Measurements from ENCODE around the gene NMNAT2. TPM values are rescaled to one million over a fixed set of nuclear protein-coding genes. Genes with fewer than 3 reads are reported as not detected.

The NMNAT2 gene
- total RNA-seq, 1 experiment from 2014 or later, result not detected

DNA sequence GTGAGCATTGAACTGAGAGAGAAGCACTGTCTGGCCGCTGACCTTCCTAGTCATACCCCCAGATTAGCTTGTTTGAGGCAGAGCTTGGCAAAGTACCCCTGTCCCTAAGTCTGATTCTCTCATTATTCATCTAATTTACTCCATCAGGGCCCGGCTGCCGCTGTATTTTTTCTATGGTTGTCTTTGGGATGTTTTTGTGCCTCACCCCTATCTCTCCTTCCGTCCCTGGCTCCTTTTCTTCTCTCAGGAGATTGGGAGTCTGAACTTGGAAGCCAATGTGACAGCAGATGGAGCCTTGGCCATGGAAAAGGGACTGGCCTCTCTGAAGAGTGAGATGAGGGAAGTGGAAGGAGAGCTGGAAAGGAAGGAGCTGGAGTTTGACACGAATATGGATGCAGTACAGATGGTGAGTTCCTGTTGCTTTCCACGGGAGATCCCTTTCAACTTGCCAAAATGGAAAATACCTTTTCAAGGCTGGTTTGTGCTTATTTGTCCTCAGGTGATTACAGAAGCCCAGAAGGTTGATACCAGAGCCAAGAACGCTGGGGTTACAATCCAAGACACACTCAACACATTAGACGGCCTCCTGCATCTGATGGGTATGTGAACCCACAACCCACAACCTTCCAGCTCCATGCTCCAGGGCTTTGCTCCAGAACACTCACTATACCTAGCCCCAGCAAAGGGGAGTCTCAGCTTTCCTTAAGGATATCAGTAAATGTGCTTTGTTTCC, 178.2 kb downstream of the NMNAT2 start:
- ATAC-seq, result no peak
- Histone ChIP-seq H4K20me1 (ENCODE audit: insufficient read depth) (no peaks in the 10 kb centered on the region), H3K4me3 (replicated peaks in 1 of 2; ENCODE audit: low read depth in 1 of 2, low read length in 2 of 2) (no peak overlapping the region), H3K4me1 (ENCODE audit: control insufficient read depth in 1 of 2, insufficient read depth in 2 of 2, low read length in 2 of 2) (peaks cover 7 to 12% of the 10 kb centered on the region in 2 experiments), H3K9me3 (ENCODE audit: control insufficient read depth in 1 of 2, insufficient read depth in 1 of 2, low read depth in 1 of 2, low read length in 2 of 2) (no peaks in the 10 kb centered on the region), H3K36me3 (ENCODE audit: control insufficient read depth in 1 of 2, insufficient read depth in 2 of 2, low read length in 2 of 2) (no peaks in the 10 kb centered on the region), H3K9me2 (ENCODE audit: insufficient read depth) (no peaks in the 10 kb centered on the region), H2AFZ (ENCODE audit: low read depth, low read length, poor library complexity, severe bottlenecking) (no peak overlapping the region), H3K9ac (ENCODE audit: low read length) (no peak overlapping the region), H3K4me2 (ENCODE audit: low read length) (no peak overlapping the region), H3K27me3 (ENCODE audit: insufficient read depth, low read length) (no peaks in the 10 kb centered on the region), H3K27ac (ENCODE audit: low read depth, low read length) (no peak overlapping the region), H3K79me2 (ENCODE audit: insufficient read depth, low read length) (no peaks in the 10 kb centered on the region)
- RAD21 ChIA-PET (ENCODE audit: low non-redundant PET in 1 of 2, low total read pairs in 2 of 2, uncharacterized antibody in 2 of 2, unreplicated experiment in 2 of 2), result no interaction called here
- CTCF ChIA-PET, result no interaction called here
- TF ChIP-seq ZFX (IDR thresholded peaks at IDR 0.05), result no peak
- TF ChIP-seq, protein P1, sequence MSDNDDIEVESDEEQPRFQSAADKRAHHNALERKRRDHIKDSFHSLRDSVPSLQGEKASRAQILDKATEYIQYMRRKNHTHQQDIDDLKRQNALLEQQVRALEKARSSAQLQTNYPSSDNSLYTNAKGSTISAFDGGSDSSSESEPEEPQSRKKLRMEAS (IDR thresholded peaks at IDR 0.05), result no peak
- no peak for TF ChIP-seq SP1 (IDR thresholded peaks at IDR 0.05; ENCODE audit: low read depth)
- TF ChIP-seq POLR2A (IDR thresholded peaks at IDR 0.05; ENCODE audit: borderline replicate concordance, extremely low read depth, insufficient read depth, insufficient read length), result no peak
- TF ChIP-seq EZH2phosphoT487 (IDR thresholded peaks at IDR 0.05; ENCODE audit: borderline replicate concordance), result no peak
- no peak for TF ChIP-seq ELF1 (IDR thresholded peaks at IDR 0.05; ENCODE audit: borderline replicate concordance, low read depth)
- no peak for TF ChIP-seq EGR1 (IDR thresholded peaks at IDR 0.05; ENCODE audit: low read depth)
- TF ChIP-seq TCF7L2 (IDR thresholded peaks at IDR 0.05; ENCODE audit: borderline replicate concordance, extremely low read depth, insufficient read depth, insufficient read length), result no peak
- TF ChIP-seq SIN3A (IDR thresholded peaks at IDR 0.05; ENCODE audit: low read depth), result no peak
- TF ChIP-seq POLR2AphosphoS5 (IDR thresholded peaks at IDR 0.05; ENCODE audit: low read depth, low read length), result no peak
- POLR2A ChIA-PET, result no interaction called here
- no peak for DNase-seq (ENCODE audit: low read depth, low spot score)
- no TSS peak for BruUV-seq (replicated peaks)
- intact Hi-C loops (cut with micrococcal nuclease), result no loop called here

DNA sequence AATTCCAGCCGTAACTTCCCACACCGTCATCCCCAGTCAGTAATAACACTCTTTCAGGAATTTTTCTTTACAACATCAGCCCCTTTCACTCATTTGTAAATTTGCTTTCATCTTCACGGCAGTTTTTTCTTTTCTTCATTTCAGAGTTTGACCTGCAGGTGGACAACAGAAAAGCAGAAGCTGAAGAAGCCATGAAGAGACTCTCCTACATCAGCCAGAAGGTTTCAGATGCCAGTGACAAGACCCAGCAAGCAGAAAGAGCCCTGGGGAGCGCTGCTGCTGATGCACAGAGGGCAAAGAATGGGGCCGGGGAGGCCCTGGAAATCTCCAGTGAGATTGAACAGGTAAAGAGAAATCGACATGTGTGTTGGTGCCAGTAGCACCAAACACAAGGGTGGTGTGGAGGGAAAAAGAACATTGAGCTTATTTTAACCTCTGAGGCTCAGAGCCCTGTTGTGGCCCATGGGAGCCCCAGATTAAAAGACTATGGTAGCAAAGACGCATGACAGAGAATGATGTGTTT, 178.9 kb downstream of the NMNAT2 start:
- no TSS peak for BruUV-seq (replicated peaks)
- H3K4me1 ChIP-seq (ENCODE audit: control insufficient read depth in 1 of 2, insufficient read depth in 2 of 2, low read length in 2 of 2), result peaks cover 14 to 15% of the 10 kb centered on the region in 2 experiments
- ATAC-seq, result no peak
- H3K27ac ChIP-seq (ENCODE audit: low read depth, low read length), result no peak overlapping the region
- H3K9me3 ChIP-seq (ENCODE audit: control insufficient read depth in 1 of 2, insufficient read depth in 1 of 2, low read depth in 1 of 2, low read length in 2 of 2), result no peaks in the 10 kb centered on the region
- DNase-seq (ENCODE audit: low read depth, low spot score), result no peak
- H2AFZ ChIP-seq (ENCODE audit: low read depth, low read length, poor library complexity, severe bottlenecking), result no peak overlapping the region
- H3K4me3 ChIP-seq (replicated peaks in 1 of 2; ENCODE audit: low read depth in 1 of 2, low read length in 2 of 2), result no peak overlapping the region
- RAD21 ChIA-PET (ENCODE audit: low non-redundant PET in 1 of 2, low total read pairs in 2 of 2, uncharacterized antibody in 2 of 2, unreplicated experiment in 2 of 2), result no interaction called here
- no peak overlapping the region for H3K4me2 ChIP-seq (ENCODE audit: low read length)
- H3K79me2 ChIP-seq (ENCODE audit: insufficient read depth, low read length), result no peaks in the 10 kb centered on the region
- CTCF ChIA-PET, result no interaction called here
- no peaks in the 10 kb centered on the region for H4K20me1 ChIP-seq (ENCODE audit: insufficient read depth)
- no peaks in the 10 kb centered on the region for H3K9me2 ChIP-seq (ENCODE audit: insufficient read depth)
- no peaks in the 10 kb centered on the region for H3K27me3 ChIP-seq (ENCODE audit: insufficient read depth, low read length)
- no peak overlapping the region for H3K9ac ChIP-seq (ENCODE audit: low read length)
- no peaks in the 10 kb centered on the region for H3K36me3 ChIP-seq (ENCODE audit: control insufficient read depth in 1 of 2, insufficient read depth in 2 of 2, low read length in 2 of 2)
- intact Hi-C loops (cut with micrococcal nuclease), result no loop called here
- POLR2A ChIA-PET, result no interaction called here
- no peak for TF ChIP-seq ELF1 (IDR thresholded peaks at IDR 0.05; ENCODE audit: borderline replicate concordance, low read depth)
- TF ChIP-seq ZFX (IDR thresholded peaks at IDR 0.05), result no peak
- no peak for TF ChIP-seq EGR1 (IDR thresholded peaks at IDR 0.05; ENCODE audit: low read depth)
- no peak for TF ChIP-seq POLR2AphosphoS5 (IDR thresholded peaks at IDR 0.05; ENCODE audit: low read depth, low read length)
- TF ChIP-seq YY1 (IDR thresholded peaks at IDR 0.05; ENCODE audit: extremely low read depth, insufficient replicate concordance, low read depth, low read length), result no peak
- TF ChIP-seq, protein P1 (IDR thresholded peaks at IDR 0.05), result no peak
- TF ChIP-seq, protein P2, sequence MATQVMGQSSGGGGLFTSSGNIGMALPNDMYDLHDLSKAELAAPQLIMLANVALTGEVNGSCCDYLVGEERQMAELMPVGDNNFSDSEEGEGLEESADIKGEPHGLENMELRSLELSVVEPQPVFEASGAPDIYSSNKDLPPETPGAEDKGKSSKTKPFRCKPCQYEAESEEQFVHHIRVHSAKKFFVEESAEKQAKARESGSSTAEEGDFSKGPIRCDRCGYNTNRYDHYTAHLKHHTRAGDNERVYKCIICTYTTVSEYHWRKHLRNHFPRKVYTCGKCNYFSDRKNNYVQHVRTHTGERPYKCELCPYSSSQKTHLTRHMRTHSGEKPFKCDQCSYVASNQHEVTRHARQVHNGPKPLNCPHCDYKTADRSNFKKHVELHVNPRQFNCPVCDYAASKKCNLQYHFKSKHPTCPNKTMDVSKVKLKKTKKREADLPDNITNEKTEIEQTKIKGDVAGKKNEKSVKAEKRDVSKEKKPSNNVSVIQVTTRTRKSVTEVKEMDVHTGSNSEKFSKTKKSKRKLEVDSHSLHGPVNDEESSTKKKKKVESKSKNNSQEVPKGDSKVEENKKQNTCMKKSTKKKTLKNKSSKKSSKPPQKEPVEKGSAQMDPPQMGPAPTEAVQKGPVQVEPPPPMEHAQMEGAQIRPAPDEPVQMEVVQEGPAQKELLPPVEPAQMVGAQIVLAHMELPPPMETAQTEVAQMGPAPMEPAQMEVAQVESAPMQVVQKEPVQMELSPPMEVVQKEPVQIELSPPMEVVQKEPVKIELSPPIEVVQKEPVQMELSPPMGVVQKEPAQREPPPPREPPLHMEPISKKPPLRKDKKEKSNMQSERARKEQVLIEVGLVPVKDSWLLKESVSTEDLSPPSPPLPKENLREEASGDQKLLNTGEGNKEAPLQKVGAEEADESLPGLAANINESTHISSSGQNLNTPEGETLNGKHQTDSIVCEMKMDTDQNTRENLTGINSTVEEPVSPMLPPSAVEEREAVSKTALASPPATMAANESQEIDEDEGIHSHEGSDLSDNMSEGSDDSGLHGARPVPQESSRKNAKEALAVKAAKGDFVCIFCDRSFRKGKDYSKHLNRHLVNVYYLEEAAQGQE (IDR thresholded peaks at IDR 0.05; ENCODE audit: low read depth), result no peak
- no peak for TF ChIP-seq EZH2 (IDR thresholded peaks at IDR 0.05)
- TF ChIP-seq RAD21 (IDR thresholded peaks at IDR 0.05; ENCODE audit: low read depth), result no peak
- TF ChIP-seq JUND (IDR thresholded peaks at IDR 0.05), result no peak
- no peak for TF ChIP-seq CEBPB (IDR thresholded peaks at IDR 0.05; ENCODE audit: low read depth)
- TF ChIP-seq FOSL1 (IDR thresholded peaks at IDR 0.05; ENCODE audit: low read depth), result no peak
- no peak for TF ChIP-seq EZH2phosphoT487 (IDR thresholded peaks at IDR 0.05; ENCODE audit: borderline replicate concordance)

All from HCT116 (cell line).